OCI-LY1 (cell line): ENCODE results near the gene LOXL4.
"Not testable (repeated sequence)": the region's sequence is repeated elsewhere in the genome, so short reads cannot be mapped to it uniquely, and the experiment has no call there.

Experiments used
- EZH2 ChIP-seq: fragments of 200-600 bp; sonication (generic), shearing (Covaris generic); IDR thresholded peaks from 2 replicates; pipeline ENCODE4 v1.8.0; 2017; ENCODE audit warnings: borderline replicate concordance, mixed run types, mild to moderate bottlenecking, antibody characterized with exemption, low read length, moderate library complexity, mixed read lengths
- TF ChIP-seq, protein P1 (sequence below): fragments of 200-600 bp; sonication (generic), shearing (Covaris generic); IDR thresholded peaks from 2 replicates; pipeline ENCODE4 v1.5.1; 2017; ENCODE audit warnings: mild to moderate bottlenecking, antibody characterized with exemption, low read length, moderate library complexity, mixed read lengths

DNA sequence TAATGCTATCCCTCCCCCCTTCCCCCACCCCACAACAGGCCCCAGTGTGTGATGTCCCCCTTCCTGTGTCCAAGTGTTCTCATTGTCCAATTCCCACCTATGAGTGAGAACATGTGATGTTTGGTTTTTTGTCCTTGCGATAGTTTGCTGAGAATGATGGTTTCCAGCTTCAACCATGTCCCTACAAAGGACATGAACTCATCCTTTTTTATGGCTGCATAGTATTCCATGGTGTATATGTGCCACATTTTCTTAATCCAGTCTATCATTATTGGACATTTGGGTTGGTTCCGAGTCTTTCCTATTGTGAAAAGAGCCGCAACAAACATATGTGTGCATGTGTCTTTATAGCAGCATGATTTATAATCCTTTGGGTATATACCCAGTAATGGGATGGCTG is 40.3 kb downstream of the LOXL4 start:
- TF ChIP-seq, protein P1, sequence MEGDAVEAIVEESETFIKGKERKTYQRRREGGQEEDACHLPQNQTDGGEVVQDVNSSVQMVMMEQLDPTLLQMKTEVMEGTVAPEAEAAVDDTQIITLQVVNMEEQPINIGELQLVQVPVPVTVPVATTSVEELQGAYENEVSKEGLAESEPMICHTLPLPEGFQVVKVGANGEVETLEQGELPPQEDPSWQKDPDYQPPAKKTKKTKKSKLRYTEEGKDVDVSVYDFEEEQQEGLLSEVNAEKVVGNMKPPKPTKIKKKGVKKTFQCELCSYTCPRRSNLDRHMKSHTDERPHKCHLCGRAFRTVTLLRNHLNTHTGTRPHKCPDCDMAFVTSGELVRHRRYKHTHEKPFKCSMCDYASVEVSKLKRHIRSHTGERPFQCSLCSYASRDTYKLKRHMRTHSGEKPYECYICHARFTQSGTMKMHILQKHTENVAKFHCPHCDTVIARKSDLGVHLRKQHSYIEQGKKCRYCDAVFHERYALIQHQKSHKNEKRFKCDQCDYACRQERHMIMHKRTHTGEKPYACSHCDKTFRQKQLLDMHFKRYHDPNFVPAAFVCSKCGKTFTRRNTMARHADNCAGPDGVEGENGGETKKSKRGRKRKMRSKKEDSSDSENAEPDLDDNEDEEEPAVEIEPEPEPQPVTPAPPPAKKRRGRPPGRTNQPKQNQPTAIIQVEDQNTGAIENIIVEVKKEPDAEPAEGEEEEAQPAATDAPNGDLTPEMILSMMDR = not testable (repeated sequence)
- TF ChIP-seq EZH2 = not testable (repeated sequence)
